GM18861 (cell line): ENCODE data around the gene EIF2AK3.
"Not testable (repeated sequence)": the region's sequence is repeated elsewhere in the genome, so short reads cannot be mapped to it uniquely, and the experiment has no call there.

Experiments used
- ATAC-seq: cut with Tn5 transposase; IDR thresholded peaks from one replicate; pipeline ENCODE4 v1.9.1; 2021; ENCODE audit not compliant: unreplicated experiment

Gene EIF2AK3

GRCh38 chr2:88599527-88599926 lies 27.7 kb downstream of the EIF2AK3 start:
- peak; percentile 14 for ATAC-seq

DNA sequence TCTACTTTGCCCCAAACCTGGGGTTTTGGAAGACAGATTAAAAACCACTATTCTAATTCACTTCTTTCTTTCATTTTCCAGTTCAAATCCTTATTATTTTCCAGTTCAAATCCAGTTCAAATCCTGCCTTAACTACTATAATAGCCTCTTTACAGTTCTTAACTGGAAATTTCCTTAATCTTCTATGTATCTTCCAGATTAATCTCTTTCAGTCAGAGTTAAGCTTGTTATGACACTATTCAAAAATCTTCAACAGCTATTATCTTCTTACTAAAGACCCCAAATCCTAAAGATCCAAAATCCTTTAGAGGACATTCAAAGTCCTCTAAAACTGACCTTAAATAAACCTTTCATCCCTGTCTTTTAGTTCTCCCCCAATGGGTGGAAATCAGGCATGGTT lies 30.1 kb downstream of the EIF2AK3 start:
- ATAC-seq: no peak

GRCh38 chr2:88596141-88596830 lies 31.0 kb downstream of the EIF2AK3 start:
- no peak for ATAC-seq

DNA sequence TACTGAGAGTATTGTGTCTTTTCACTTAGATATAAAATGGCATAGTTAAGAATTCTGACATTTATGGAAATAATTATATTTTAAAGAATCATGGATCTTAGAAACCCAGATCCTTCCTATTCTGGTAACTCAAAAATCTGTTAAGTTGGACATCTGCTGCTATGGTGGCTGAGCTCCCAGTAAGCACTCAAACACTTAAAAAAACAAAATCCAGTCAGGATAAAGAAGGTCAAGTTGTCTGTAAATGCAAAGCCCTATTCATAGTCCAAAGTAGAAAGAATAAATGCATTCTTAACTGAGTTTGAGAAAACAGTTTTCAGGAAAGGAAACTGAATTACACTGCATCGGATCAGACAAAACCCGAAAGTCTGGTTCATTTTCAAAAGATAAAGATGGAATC lies 35.6 kb downstream of the EIF2AK3 start:
- no peak for ATAC-seq

DNA sequence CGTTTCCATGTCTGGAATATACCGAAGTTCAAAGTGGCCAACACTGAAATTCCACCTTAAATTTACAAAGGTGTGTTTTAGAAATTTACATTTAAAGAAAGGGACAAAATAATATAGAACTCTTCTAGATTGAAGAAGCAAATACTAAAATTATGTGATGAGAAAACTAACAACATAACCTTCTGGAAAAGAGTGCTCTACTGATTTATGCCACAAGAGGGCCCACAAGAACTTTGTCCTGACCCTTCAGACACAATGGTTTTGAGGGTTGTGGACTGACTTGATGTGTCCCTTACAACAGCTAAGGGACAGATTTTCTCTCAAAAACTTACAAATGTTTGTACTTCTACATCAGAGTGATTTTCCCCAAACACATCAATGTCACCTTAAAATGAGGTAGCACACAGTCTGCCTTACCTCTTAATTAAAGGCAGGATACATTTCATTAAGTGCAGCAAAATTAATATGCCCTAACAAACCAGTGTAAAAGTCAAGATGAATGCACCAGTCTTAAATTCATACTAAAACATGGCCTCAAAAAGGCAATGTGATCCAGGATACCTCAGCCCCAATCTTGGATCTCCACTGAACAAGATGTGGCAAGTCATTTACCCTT lies 36.2 kb downstream of the EIF2AK3 start:
- ATAC-seq: peak; percentile 85

DNA sequence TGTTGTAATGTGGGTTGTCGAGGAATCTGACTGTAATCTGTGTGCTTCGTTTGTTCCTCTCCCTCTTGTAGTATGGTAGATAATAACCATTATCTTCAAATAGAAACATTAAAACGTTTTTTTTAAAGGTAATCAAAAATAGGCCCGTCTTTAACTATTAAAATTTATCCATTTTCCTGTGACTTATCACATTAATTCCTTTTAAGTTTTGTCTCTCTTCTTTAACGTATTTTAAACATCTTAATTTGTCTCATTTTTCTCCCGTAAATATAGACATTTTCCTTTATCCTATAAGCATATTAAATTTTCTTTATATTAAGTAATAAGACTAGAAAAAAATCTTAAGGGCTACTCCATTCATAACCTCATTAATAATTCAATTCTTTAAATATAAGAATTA lies 41.3 kb downstream of the EIF2AK3 start:
- no peak for ATAC-seq

- no peak for ATAC-seq
These were observed 45.2 kb downstream of the EIF2AK3 start for GRCh38 chr2:88582030-88582429.

DNA sequence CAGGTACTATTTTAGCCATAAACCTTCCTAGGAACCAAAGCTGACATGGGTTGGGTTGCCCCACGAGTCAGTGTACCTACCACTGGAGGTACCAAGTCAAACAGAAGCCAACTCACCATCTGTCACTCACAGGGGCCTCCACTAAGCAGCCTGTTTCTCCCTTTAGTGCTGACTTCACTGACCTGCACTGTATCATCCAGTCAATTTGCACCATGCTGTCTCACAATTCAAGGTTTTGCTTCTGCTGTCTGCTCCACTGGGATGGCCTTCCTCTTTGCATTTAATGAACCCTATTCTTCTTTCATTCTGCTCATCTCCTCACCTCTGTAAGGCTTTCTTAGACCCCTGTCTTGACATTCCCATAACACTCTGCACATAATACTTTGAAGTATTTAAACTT lies 47.2 kb downstream of the EIF2AK3 start:
- no peak for ATAC-seq

DNA sequence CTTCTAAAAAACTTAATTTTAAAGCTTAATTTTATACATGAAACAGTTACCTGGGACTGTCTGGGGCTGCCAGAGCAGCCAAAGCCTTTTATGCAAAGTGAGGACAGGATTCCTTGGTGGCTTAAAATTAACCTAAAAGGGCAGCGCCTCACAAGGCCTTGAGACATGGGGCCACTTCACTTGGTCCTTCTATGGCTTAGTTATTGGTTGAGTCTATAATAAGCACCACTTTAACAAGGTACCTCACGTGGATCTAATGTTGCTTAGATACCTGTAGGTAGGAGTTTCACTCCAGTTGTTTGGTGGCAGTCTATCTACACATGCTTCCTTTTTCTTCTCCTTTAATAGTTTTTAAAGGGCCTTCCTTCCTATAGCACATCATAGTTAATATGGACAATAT lies 51.6 kb downstream of the EIF2AK3 start:
- no peak for ATAC-seq

GRCh38 chr2:88575051-88575450 lies 52.2 kb downstream of the EIF2AK3 start:
- no peak for ATAC-seq

- ATAC-seq: peak; percentile 91
These were observed 52.8 kb downstream of the EIF2AK3 start for GRCh38 chr2:88574445-88574844.

DNA sequence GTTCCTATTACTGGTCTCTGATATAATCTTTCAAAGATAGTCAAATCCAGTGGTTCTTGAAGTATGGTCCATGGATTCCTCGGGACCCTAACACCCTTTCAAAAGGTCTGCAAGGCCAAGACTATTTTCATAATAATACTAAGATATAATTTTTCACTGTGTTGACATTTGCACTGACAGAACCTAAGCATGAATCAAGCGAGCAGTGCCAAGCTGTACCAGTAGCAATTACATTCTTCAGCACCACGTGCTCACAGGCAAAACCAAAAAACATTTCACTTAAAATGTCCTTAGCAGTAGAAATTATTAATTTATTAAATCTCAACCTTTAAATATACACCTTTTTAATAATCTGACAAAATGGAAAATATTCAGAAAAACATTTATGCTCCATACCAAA lies 59.1 kb downstream of the EIF2AK3 start:
- ATAC-seq: no peak

GRCh38 chr2:88564402-88564801 lies 62.9 kb downstream of the EIF2AK3 start:
- ATAC-seq: no peak

- no peak for ATAC-seq
These were observed 64.1 kb downstream of the EIF2AK3 start for GRCh38 chr2:88563129-88563528.

- ATAC-seq: peak; percentile 56
These were observed 65.4 kb downstream of the EIF2AK3 start for GRCh38 chr2:88561646-88562388.

- peak; percentile 37 for ATAC-seq
These were observed 66.5 kb downstream of the EIF2AK3 start for GRCh38 chr2:88560619-88561307.

GRCh38 chr2:88557290-88557689 lies 70.0 kb downstream of the EIF2AK3 start:
- ATAC-seq: no peak

GRCh38 chr2:88556026-88556425 lies 71.2 kb downstream of the EIF2AK3 start:
- ATAC-seq: no peak

DNA sequence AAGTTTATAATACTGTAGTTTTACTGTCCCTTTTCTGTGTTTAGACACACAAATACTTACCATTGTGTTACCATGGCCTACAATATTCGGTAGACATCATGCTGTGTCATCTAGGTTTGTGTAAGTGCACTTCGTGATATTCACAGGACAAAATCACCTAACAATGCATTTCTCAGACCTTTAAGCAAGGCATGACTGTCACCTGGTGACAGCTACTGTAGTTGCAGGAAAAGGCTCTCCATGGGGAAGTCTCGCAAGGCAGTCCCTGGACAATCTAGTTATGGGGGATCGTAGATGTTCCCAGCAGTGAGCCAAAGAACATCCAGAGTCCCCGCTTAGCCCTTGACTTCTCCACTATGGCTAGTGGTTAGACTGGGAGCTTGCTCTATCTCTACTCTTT lies 73.1 kb downstream of the EIF2AK3 start:
- ATAC-seq: no peak

DNA sequence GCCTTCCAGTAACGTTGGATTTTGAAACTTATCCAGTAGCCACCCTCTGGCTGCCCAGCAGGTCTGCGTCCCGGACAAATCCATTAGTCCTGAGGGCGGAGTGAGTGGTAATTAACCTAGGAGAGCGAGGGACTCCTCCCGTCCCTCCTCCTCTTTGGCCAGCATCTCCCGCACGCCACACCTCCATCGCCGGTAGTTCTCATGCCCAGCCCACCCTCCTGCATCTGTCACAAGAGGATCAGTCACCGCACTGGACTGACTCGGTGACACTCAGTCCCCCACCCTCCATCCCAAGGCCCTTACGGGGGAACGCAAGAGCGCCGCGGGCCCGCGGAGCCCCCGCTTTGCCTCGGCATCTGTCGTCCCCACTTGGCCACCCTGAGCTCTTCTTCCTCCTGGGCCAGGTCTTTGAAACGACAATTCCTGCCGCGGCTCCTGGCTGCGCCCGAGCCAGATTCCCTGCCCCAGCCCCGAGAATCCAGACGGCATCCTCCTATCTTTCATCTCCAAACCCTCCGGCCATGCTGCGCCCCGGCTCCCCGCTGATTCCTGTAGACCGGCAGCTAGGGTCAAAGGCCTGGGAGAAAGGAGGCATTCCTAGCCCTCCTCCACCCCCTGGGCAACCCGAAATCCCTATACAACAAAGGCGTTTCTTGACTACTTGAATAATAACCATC lies 77.5 kb downstream of the EIF2AK3 start:
- no peak for ATAC-seq

GRCh38 chr2:88546291-88546690 lies 81.0 kb downstream of the EIF2AK3 start:
- not testable (repeated sequence) for ATAC-seq
